ENCODE measurements around the gene ITGA2B.

Gene ITGA2B

DNA sequence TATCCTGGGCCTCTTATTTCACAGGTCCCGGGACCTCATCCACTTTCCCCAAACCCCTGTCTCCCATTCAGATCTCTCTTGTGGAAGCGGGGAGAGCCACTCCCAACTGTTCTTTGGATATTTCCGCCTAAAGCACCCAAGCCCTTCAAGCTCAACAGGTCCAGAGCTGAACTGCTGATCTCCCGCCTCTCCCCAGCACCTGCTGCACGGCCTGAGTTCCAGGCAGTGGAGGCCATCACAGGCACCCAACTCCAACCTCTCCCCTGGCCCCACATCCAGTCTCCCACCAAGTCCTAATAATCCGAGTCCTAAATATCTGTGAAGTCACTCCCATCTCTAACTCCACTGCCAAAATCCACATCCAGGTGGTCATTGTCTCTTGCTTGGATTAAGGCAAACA lies 6.5 kb downstream of the ITGA2B start:
- WGBS, 2 donors (ENCODE audit: extremely low coverage in 2 of 2, insufficient read length in 2 of 2, insufficient replicate concordance in 1 of 2): no CpG with 5 or more reads among the region's 6 CpGs
- Histone ChIP-seq H3K27me3 (ENCODE audit: control insufficient read depth in 3 of 3, insufficient read depth in 3 of 3, low read depth in 1 of 3, low read length in 3 of 3) (peaks cover 2 to 30% (median 26%) of the 10 kb centered on the region in 3 experiments), H3K9me3 (replicated peaks in 1 of 2; ENCODE audit: control insufficient read depth in 2 of 2, insufficient read depth in 1 of 2, low read depth in 1 of 2, low read length in 2 of 2) (no peaks in the 10 kb centered on the region), H4K91ac (ENCODE audit: low read depth, low read length, poor library complexity) (no peak overlapping the region), H2BK120ac (ENCODE audit: low read depth, low read length) (no peak overlapping the region), H3K36me3 (replicated peaks in 1 of 2; ENCODE audit: control insufficient read depth in 2 of 2, insufficient read depth in 2 of 2, low read length in 2 of 2) (no peaks in the 10 kb centered on the region), H3K4ac (ENCODE audit: low read length) (no peak overlapping the region), H2BK12ac (ENCODE audit: low read length) (no peak overlapping the region), H4K8ac (ENCODE audit: low read depth, low read length) (no peak overlapping the region), H2AFZ (ENCODE audit: low read length) (no peak overlapping the region), H3K79me1 (ENCODE audit: low read depth, low read length) (no peaks in the 10 kb centered on the region), H3K14ac (ENCODE audit: low read length) (no peak overlapping the region), H2BK5ac (ENCODE audit: low read length) (no peak overlapping the region), H3K27ac (replicated peaks; ENCODE audit: low read length) (no peak overlapping the region), H3K4me1 (ENCODE audit: control insufficient read depth in 2 of 2, insufficient read depth in 1 of 2, low read depth in 1 of 2, low read length in 2 of 2) (peaks cover 8 to 13% of the 10 kb centered on the region in 2 donors), H3K4me2 (ENCODE audit: insufficient read depth, low read length, poor library complexity, severe bottlenecking) (no peak overlapping the region), H3K18ac (ENCODE audit: low read length) (no peak overlapping the region), H2BK15ac (ENCODE audit: low read length) (no peak overlapping the region), H2AK5ac (ENCODE audit: low read depth, low read length) (no peak overlapping the region), H3K23ac (ENCODE audit: low read depth, low read length, poor library complexity) (no peak overlapping the region), H3K4me3 (ENCODE audit: low read length in 2 of 2) (no peak overlapping the region), H3K9ac (ENCODE audit: low read depth, low read length, poor library complexity) (no peak overlapping the region)
- DNase-seq (ENCODE audit: low spot score): no peak

DNA sequence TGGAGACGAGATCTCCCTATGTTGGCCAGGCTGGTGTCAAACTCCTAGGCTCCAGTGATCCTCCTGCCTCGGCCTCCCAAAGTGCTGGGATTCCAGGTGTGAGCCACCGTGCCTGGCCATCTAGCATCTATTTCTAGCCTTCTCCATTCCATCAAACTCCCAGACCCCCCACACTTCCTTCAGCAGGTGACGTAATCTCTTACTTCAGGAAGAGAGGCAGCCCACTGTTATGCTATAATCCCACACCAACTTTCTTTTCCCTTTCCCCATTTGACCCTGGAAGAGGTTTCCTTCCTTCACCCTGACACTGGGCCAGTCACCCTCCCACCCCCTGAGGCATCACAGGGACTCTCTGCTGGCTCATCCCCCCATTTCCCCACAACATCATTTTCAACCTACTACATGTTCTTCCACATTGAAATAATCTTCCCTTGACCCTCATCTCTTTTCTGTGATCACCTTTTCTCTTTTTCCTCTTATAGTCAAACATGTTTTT lies 7.6 kb downstream of the ITGA2B start:
- H3K27me3 ChIP-seq (ENCODE audit: control insufficient read depth in 3 of 3, insufficient read depth in 3 of 3, low read depth in 1 of 3, low read length in 3 of 3): peaks cover 2 to 30% (median 26%) of the 10 kb centered on the region in 3 experiments

DNA sequence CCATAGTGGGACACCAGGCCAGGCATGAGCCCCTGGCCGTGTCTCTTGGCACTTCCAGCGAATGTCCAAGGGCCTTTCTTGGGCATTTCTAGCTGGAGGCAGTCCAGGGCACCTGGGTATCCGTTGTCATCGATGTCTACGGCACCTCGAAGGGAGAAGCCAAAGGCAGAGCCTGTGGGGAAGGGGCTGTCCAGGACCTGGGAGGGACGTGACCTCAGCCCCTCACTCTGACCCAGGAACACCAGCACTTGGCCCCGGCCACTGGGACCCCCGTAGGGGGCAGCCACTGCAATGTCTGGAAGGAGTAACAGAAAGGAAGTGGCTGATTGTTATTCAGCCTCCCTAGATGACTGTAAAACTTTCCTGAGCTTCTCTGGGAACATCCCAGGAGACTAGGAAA lies 8.7 kb downstream of the ITGA2B start:
- Histone ChIP-seq H2BK5ac (ENCODE audit: low read length) (no peak overlapping the region), H3K4me3 (ENCODE audit: low read length in 2 of 2) (no peak overlapping the region), H4K91ac (ENCODE audit: low read depth, low read length, poor library complexity) (no peak overlapping the region), H3K14ac (ENCODE audit: low read length) (no peak overlapping the region), H3K4ac (ENCODE audit: low read length) (no peak overlapping the region), H3K27ac (replicated peaks; ENCODE audit: low read length) (no peak overlapping the region), H3K18ac (ENCODE audit: low read length) (no peak overlapping the region), H3K4me2 (ENCODE audit: insufficient read depth, low read length, poor library complexity, severe bottlenecking) (no peak overlapping the region), H3K23ac (ENCODE audit: low read depth, low read length, poor library complexity) (peak overlapping the region; percentile 6), H2BK15ac (ENCODE audit: low read length) (no peak overlapping the region), H4K8ac (ENCODE audit: low read depth, low read length) (no peak overlapping the region), H2AFZ (ENCODE audit: low read length) (no peak overlapping the region), H3K36me3 (replicated peaks in 1 of 2; ENCODE audit: control insufficient read depth in 2 of 2, insufficient read depth in 2 of 2, low read length in 2 of 2) (no peaks in the 10 kb centered on the region), H3K9ac (ENCODE audit: low read depth, low read length, poor library complexity) (no peak overlapping the region), H3K79me1 (ENCODE audit: low read depth, low read length) (no peaks in the 10 kb centered on the region), H3K4me1 (ENCODE audit: control insufficient read depth in 2 of 2, insufficient read depth in 1 of 2, low read depth in 1 of 2, low read length in 2 of 2) (peaks cover 8 to 11% of the 10 kb centered on the region in 2 donors), H2BK12ac (ENCODE audit: low read length) (no peak overlapping the region), H3K9me3 (replicated peaks in 1 of 2; ENCODE audit: control insufficient read depth in 2 of 2, insufficient read depth in 1 of 2, low read depth in 1 of 2, low read length in 2 of 2) (no peaks in the 10 kb centered on the region), H3K27me3 (ENCODE audit: control insufficient read depth in 3 of 3, insufficient read depth in 3 of 3, low read depth in 1 of 3, low read length in 3 of 3) (peaks cover under 1 to 26% (median 23%) of the 10 kb centered on the region in 3 experiments), H2AK5ac (ENCODE audit: low read depth, low read length) (peak overlapping the region; percentile 4), H2BK120ac (ENCODE audit: low read depth, low read length) (no peak overlapping the region)
- no CpG with 5 or more reads among the region's 9 CpGs for WGBS, 2 donors (ENCODE audit: extremely low coverage in 2 of 2, insufficient read length in 2 of 2, insufficient replicate concordance in 1 of 2)
- DNase-seq (ENCODE audit: low spot score): no peak

More for the DNA sequence above, 7.6 kb downstream of the ITGA2B start:
- no peak overlapping the region for H3K23ac ChIP-seq (ENCODE audit: low read depth, low read length, poor library complexity)
- H2BK15ac ChIP-seq (ENCODE audit: low read length): no peak overlapping the region
- H3K4me3 ChIP-seq (ENCODE audit: low read length in 2 of 2): no peak overlapping the region
- no peak overlapping the region for H2BK12ac ChIP-seq (ENCODE audit: low read length)
- no peak overlapping the region for H3K4ac ChIP-seq (ENCODE audit: low read length)
- H3K36me3 ChIP-seq (replicated peaks in 1 of 2; ENCODE audit: control insufficient read depth in 2 of 2, insufficient read depth in 2 of 2, low read length in 2 of 2): no peaks in the 10 kb centered on the region
- no peak overlapping the region for H3K27ac ChIP-seq (replicated peaks; ENCODE audit: low read length)
- no peak for DNase-seq (ENCODE audit: low spot score)
- H2AFZ ChIP-seq (ENCODE audit: low read length): no peak overlapping the region
- no peak overlapping the region for H2BK5ac ChIP-seq (ENCODE audit: low read length)
- peaks cover 8 to 13% of the 10 kb centered on the region in 2 donors for H3K4me1 ChIP-seq (ENCODE audit: control insufficient read depth in 2 of 2, insufficient read depth in 1 of 2, low read depth in 1 of 2, low read length in 2 of 2)
- no peaks in the 10 kb centered on the region for H3K9me3 ChIP-seq (replicated peaks in 1 of 2; ENCODE audit: control insufficient read depth in 2 of 2, insufficient read depth in 1 of 2, low read depth in 1 of 2, low read length in 2 of 2)
- no peak overlapping the region for H2BK120ac ChIP-seq (ENCODE audit: low read depth, low read length)
- H3K9ac ChIP-seq (ENCODE audit: low read depth, low read length, poor library complexity): no peak overlapping the region
- H3K4me2 ChIP-seq (ENCODE audit: insufficient read depth, low read length, poor library complexity, severe bottlenecking): no peak overlapping the region
- H3K14ac ChIP-seq (ENCODE audit: low read length): no peak overlapping the region
- WGBS, 2 donors (ENCODE audit: extremely low coverage in 2 of 2, insufficient read length in 2 of 2, insufficient replicate concordance in 1 of 2): no CpG with 5 or more reads among the region's 4 CpGs
- no peak overlapping the region for H4K8ac ChIP-seq (ENCODE audit: low read depth, low read length)
- H3K79me1 ChIP-seq (ENCODE audit: low read depth, low read length): no peaks in the 10 kb centered on the region
- H3K18ac ChIP-seq (ENCODE audit: low read length): no peak overlapping the region
- no peak overlapping the region for H4K91ac ChIP-seq (ENCODE audit: low read depth, low read length, poor library complexity)
- no peak overlapping the region for H2AK5ac ChIP-seq (ENCODE audit: low read depth, low read length)

DNA sequence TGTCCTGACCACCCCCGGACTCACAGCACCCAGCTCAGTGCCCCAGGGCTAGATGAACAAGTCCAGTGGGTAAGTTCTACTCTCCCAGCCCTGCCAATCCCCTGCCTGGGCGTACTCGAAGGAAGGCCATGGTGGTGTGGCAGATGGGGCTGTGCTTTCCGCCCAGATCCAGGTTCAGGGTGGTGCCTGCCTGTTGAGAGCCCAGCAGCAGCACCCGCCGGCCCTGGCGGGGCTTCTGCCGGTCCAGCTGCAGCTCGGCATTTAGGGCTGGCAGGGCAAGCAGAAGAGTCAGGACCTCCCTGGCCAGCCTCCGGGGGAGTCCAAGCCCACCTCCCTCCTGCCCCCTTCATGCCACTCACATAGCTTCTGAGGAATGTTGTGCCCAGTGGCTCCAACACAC lies 9.6 kb downstream of the ITGA2B start:
- peaks cover 0 to 25% (median 24%) of the 10 kb centered on the region in 3 experiments for H3K27me3 ChIP-seq (ENCODE audit: control insufficient read depth in 3 of 3, insufficient read depth in 3 of 3, low read depth in 1 of 3, low read length in 3 of 3)
- no peak overlapping the region for H3K14ac ChIP-seq (ENCODE audit: low read length)
- WGBS, 2 donors (ENCODE audit: extremely low coverage in 2 of 2, insufficient read length in 2 of 2, insufficient replicate concordance in 1 of 2): no CpG with 5 or more reads among the region's 10 CpGs

More for the DNA sequence above, 9.6 kb downstream of the ITGA2B start:
- no peak for DNase-seq (ENCODE audit: low spot score)
- Histone ChIP-seq H3K27ac (replicated peaks; ENCODE audit: low read length) (no peak overlapping the region), H3K36me3 (replicated peaks in 1 of 2; ENCODE audit: control insufficient read depth in 2 of 2, insufficient read depth in 2 of 2, low read length in 2 of 2) (no peaks in the 10 kb centered on the region), H2AFZ (ENCODE audit: low read length) (no peak overlapping the region), H3K23ac (ENCODE audit: low read depth, low read length, poor library complexity) (peak overlapping the region; percentile 0), H3K4ac (ENCODE audit: low read length) (no peak overlapping the region), H2BK5ac (ENCODE audit: low read length) (peak overlapping the region; percentile 10), H2BK12ac (ENCODE audit: low read length) (peak overlapping the region; percentile 80), H3K4me2 (ENCODE audit: insufficient read depth, low read length, poor library complexity, severe bottlenecking) (no peak overlapping the region), H2AK5ac (ENCODE audit: low read depth, low read length) (peak overlapping the region; percentile 4), H3K18ac (ENCODE audit: low read length) (peak overlapping the region; percentile 50), H2BK15ac (ENCODE audit: low read length) (peak overlapping the region; percentile 46), H4K8ac (ENCODE audit: low read depth, low read length) (no peak overlapping the region), H2BK120ac (ENCODE audit: low read depth, low read length) (no peak overlapping the region), H3K9me3 (replicated peaks in 1 of 2; ENCODE audit: control insufficient read depth in 2 of 2, insufficient read depth in 1 of 2, low read depth in 1 of 2, low read length in 2 of 2) (no peaks in the 10 kb centered on the region), H3K4me3 (ENCODE audit: low read length in 2 of 2) (no peak overlapping the region), H3K4me1 (ENCODE audit: control insufficient read depth in 2 of 2, insufficient read depth in 1 of 2, low read depth in 1 of 2, low read length in 2 of 2) (peaks cover 6 to 13% of the 10 kb centered on the region in 2 donors), H4K91ac (ENCODE audit: low read depth, low read length, poor library complexity) (no peak overlapping the region), H3K9ac (ENCODE audit: low read depth, low read length, poor library complexity) (no peak overlapping the region), H3K79me1 (ENCODE audit: low read depth, low read length) (no peaks in the 10 kb centered on the region)

All from neuronal stem cell (in vitro differentiated cells).